HCT116 (cell line): ENCODE results near the gene SPIRE1. TPM values are rescaled to one million over a fixed set of nuclear protein-coding genes. Genes with fewer than 3 reads are reported as not detected.

Source experiments
- ATAC-seq: fragments of 200-7000 bp; cut with Tn5 transposase; 2 replicates; pipeline ENCODE4 v1.9.1; 2020; ENCODE audit warnings: mild to moderate bottlenecking, moderate library complexity
- BruUV-seq: library from RNA; stranded (reverse); fragments of 400-500 nt; replicated peaks from 2 replicates; lab custom pipeline; 2021; lab: Mats Ljungman, UMichigan
- CTCF ChIA-PET: fragments of 300-600 bp; sonication (Branson Sonifier 250); formaldehyde crosslinking; loops from one replicate; lab custom pipeline; 2021; ENCODE audit warnings: antibody characterized with exemption; lab: Charles Lee
- POLR2A ChIA-PET: fragments of 300-600, 350-600 bp; sonication (Branson Sonifier 250); formaldehyde crosslinking; loops from one replicate; lab custom pipeline; 2021; ENCODE audit warnings: antibody characterized with exemption; lab: Charles Lee
- RAD21 ChIA-PET, 2 experiments: fragments of 300-600 bp; sonication (Branson Sonifier 250); formaldehyde crosslinking; loops; one replicate each; lab custom pipeline; 2023; ENCODE audit warnings: low total read pairs in 2 of 2; ENCODE audit not compliant: uncharacterized antibody in 2 of 2, unreplicated experiment in 2 of 2, low non-redundant PET in 1 of 2; lab: Charles Lee
- DNase-seq: peaks from one replicate; pipeline ENCODE4 v3.0.0-alpha.2; 2010; ENCODE audit warnings: low read depth, low spot score
- H2AFZ ChIP-seq: fragments of 200-600 bp; shearing (Covaris generic), sonication (generic); 2 replicates; pipeline ENCODE4 v1.6.1; 2017; ENCODE audit warnings: low read depth, mixed run types, mixed read lengths, antibody characterized with exemption, low read length; ENCODE audit not compliant: poor library complexity, severe bottlenecking
- H3K27ac ChIP-seq: 2 replicates; pipeline ENCODE4 v1.5.1; 2012; ENCODE audit warnings: low read depth, low read length
- H3K27me3 ChIP-seq: fragments of 200-600 bp; sonication (generic); 2 replicates; pipeline ENCODE4 v1.6.1; 2016; ENCODE audit warnings: mixed run types, low read length, mixed read lengths; ENCODE audit not compliant: insufficient read depth
- H3K36me3 ChIP-seq, 2 experiments: fragments of 200-500 bp in 1 of 2; fragments of 200-600 bp in 1 of 2; sonication (Bioruptor generic) in 1 of 2; sonication (generic) in 1 of 2; 2 replicates each; pipeline versions ENCODE4 v1.5.1 to v1.6.1; 2014 to 2016; ENCODE audit warnings: low read length in 2 of 2, inconsistent platforms in 1 of 2, mixed read lengths in 1 of 2, mixed run types in 1 of 2; ENCODE audit not compliant: insufficient read depth in 2 of 2, control insufficient read depth in 1 of 2
- H3K4me1 ChIP-seq, 2 experiments: fragments of 200-600 bp in 1 of 2; sonication (generic) in 1 of 2; 2 replicates each; pipeline versions ENCODE4 v1.5.1 to v1.6.1; 2012 to 2017; ENCODE audit warnings: low read length in 2 of 2, inconsistent platforms in 1 of 2, mild to moderate bottlenecking in 1 of 2, mixed read lengths in 1 of 2, mixed run types in 1 of 2, moderate library complexity in 1 of 2; ENCODE audit not compliant: insufficient read depth in 2 of 2, control insufficient read depth in 1 of 2
- H3K4me2 ChIP-seq: fragments of 200-600 bp; sonication (generic); 2 replicates; pipeline ENCODE4 v1.6.1; 2017; ENCODE audit warnings: mixed run types, low read length, mixed read lengths
- H3K4me3 ChIP-seq, 2 experiments: fragments of 200-600 bp in 1 of 2; sonication (generic) in 1 of 2; replicated peaks in 1 of 2; 2 replicates each; pipeline ENCODE4 v1.5.1; 2011 to 2016; ENCODE audit warnings: low read length in 2 of 2, control low read depth in 1 of 2, low read depth in 1 of 2, mild to moderate bottlenecking in 1 of 2, mixed read lengths in 1 of 2, mixed run types in 1 of 2
- H3K79me2 ChIP-seq: fragments of 200-600 bp; sonication (generic); 2 replicates; pipeline ENCODE4 v1.6.1; 2017; ENCODE audit warnings: mild to moderate bottlenecking, mixed run types, low read length, moderate library complexity, mixed read lengths; ENCODE audit not compliant: insufficient read depth
- H3K9ac ChIP-seq: fragments of 200-600 bp; sonication (generic); 2 replicates; pipeline ENCODE4 v1.6.1; 2016; ENCODE audit warnings: low read length, mixed read lengths
- H3K9me2 ChIP-seq: fragments of 200-600 bp; sonication (generic), shearing (Covaris generic); 2 replicates; pipeline ENCODE4 v1.6.1; 2017; ENCODE audit warnings: mixed run types, mild to moderate bottlenecking, moderate library complexity; ENCODE audit not compliant: insufficient read depth
- H3K9me3 ChIP-seq, 2 experiments: fragments of 200-500 bp in 1 of 2; fragments of 200-600 bp in 1 of 2; sonication (Bioruptor generic) in 1 of 2; sonication (generic) in 1 of 2; 2 replicates each; pipeline ENCODE4 v1.6.1; 2014 to 2017; ENCODE audit warnings: low read length in 2 of 2, mixed read lengths in 2 of 2, inconsistent platforms in 1 of 2, low read depth in 1 of 2, mild to moderate bottlenecking in 1 of 2, mixed run types in 1 of 2, moderate library complexity in 1 of 2; ENCODE audit not compliant: control insufficient read depth in 1 of 2, insufficient read depth in 1 of 2
- H4K20me1 ChIP-seq: fragments of 200-600 bp; sonication (generic), shearing (Covaris generic); 2 replicates; pipeline ENCODE4 v1.6.1; 2017; ENCODE audit warnings: mixed run types, mild to moderate bottlenecking, moderate library complexity; ENCODE audit not compliant: insufficient read depth
- ATF3 ChIP-seq: IDR thresholded peaks from 2 replicates; pipeline ENCODE4 v1.6.1; 2012
- CEBPB ChIP-seq: IDR thresholded peaks from 2 replicates; pipeline ENCODE4 v1.6.1; 2012; ENCODE audit warnings: low read depth
- EZH2 ChIP-seq: fragments of 200-600 bp; sonication (generic); IDR thresholded peaks from 2 replicates; pipeline ENCODE4 v1.6.1; 2017; ENCODE audit warnings: antibody characterized with exemption, mixed run types
- EZH2phosphoT487 ChIP-seq: fragments of 200-600 bp; IDR thresholded peaks from 2 replicates; pipeline ENCODE4 v1.6.1; 2018; ENCODE audit warnings: antibody characterized with exemption, borderline replicate concordance
- FOSL1 ChIP-seq: IDR thresholded peaks from 2 replicates; pipeline ENCODE4 v1.6.1; 2012; ENCODE audit warnings: low read depth
- JUND ChIP-seq: IDR thresholded peaks from 2 replicates; pipeline ENCODE4 v1.6.1; 2012
- MAX ChIP-seq: IDR thresholded peaks from 2 replicates; pipeline ENCODE4 v1.6.1; 2012
- SP1 ChIP-seq: IDR thresholded peaks from 2 replicates; pipeline ENCODE4 v1.6.1; 2012; ENCODE audit warnings: low read depth
- TCF7L2 ChIP-seq: IDR thresholded peaks from 2 replicates; pipeline ENCODE4 v1.7.0; 2011; ENCODE audit warnings: borderline replicate concordance, inconsistent platforms; ENCODE audit not compliant: insufficient read depth, insufficient read length; ENCODE audit errors: extremely low read depth
- YY1 ChIP-seq: IDR thresholded peaks from 2 replicates; pipeline ENCODE4 v1.6.1; 2011; ENCODE audit warnings: low read length, low read depth, moderate library complexity, mild to moderate bottlenecking; ENCODE audit not compliant: insufficient replicate concordance; ENCODE audit errors: extremely low read depth
- ZBTB33 ChIP-seq: IDR thresholded peaks from 2 replicates; pipeline ENCODE4 v1.6.1; 2011; ENCODE audit warnings: mild to moderate bottlenecking, low read length, moderate library complexity; ENCODE audit not compliant: insufficient replicate concordance; ENCODE audit errors: extremely low read depth
- ZNF274 ChIP-seq: fragments of 200-500 bp; sonication (Bioruptor generic); IDR thresholded peaks from 2 replicates; pipeline ENCODE4 v1.6.1; 2014; ENCODE audit warnings: mild to moderate bottlenecking, low read depth, low read length, inconsistent platforms
- intact Hi-C: fragments of 100-400 bp; cut with micrococcal nuclease; formaldehyde crosslinking; loops from 2 replicates; pipeline ENCODE4 v1.10.0; 2022
- total RNA-seq: library from RNA; stranded (reverse); gene quantifications from one replicate; pipeline ENCODE4 v1.2.1, GENCODE V29; 2021; ENCODE audit not compliant: unreplicated experiment

Gene SPIRE1
- total RNA-seq, 1 experiment from 2014 or later, result 26.6 TPM

- DNase-seq (no peak), ATAC-seq (no peak)
- Histone ChIP-seq H3K27me3 (no peaks in the 10 kb centered on the region), H3K9me2 (no peaks in the 10 kb centered on the region), H3K9ac (no peak overlapping the region), H3K9me3 (no peaks in the 10 kb centered on the region), H3K4me2 (no peak overlapping the region), H4K20me1 (no peaks in the 10 kb centered on the region), H3K79me2 (no peaks in the 10 kb centered on the region), H2AFZ (no peak overlapping the region), H3K4me3 (no peak overlapping the region), H3K4me1 (no peaks in the 10 kb centered on the region), H3K27ac (no peak overlapping the region), H3K36me3 (0 out of 4 replicates have a peak, but pooled peaks cover 0 to 3% of the 10 kb centered on the region in 2 experiments)
- no TSS peak for BruUV-seq
- ChIA-PET CTCF (no interaction called here), RAD21 (no interaction called here), POLR2A (no interaction called here)
- TF ChIP-seq JUND (no peak), EZH2 (no peak), FOSL1 (no peak), MAX (no peak), ZBTB33 (no peak), TCF7L2 (no peak), CEBPB (no peak)
- intact Hi-C loops, result no loop called here
Observed at GRCh38 chr18:12458771-12459170, 199.1 kb downstream of the SPIRE1 start.

- no peaks in the 10 kb centered on the region for H3K27me3 ChIP-seq
- ChIA-PET POLR2A (no interaction called here), RAD21 (no interaction called here), CTCF (no interaction called here)
- DNase-seq (no peak), ATAC-seq (no peak)
- BruUV-seq, result no TSS peak
- no peak for TF ChIP-seq EZH2phosphoT487
- no peak for TF ChIP-seq JUND
- TF ChIP-seq SP1, result no peak
- TF ChIP-seq ZNF274, result no peak
- TF ChIP-seq FOSL1, result no peak
- no peak for TF ChIP-seq YY1
- TF ChIP-seq ATF3, result no peak
- TF ChIP-seq ZBTB33, result no peak
- no peak overlapping the region for H3K4me2 ChIP-seq
- no peaks in the 10 kb centered on the region for H3K9me2 ChIP-seq
- H2AFZ ChIP-seq, result no peak overlapping the region
- no peak overlapping the region for H3K27ac ChIP-seq
- H3K79me2 ChIP-seq, result no peaks in the 10 kb centered on the region
- H3K9ac ChIP-seq, result no peak overlapping the region
- H3K4me1 ChIP-seq, result no peaks in the 10 kb centered on the region
- no peak overlapping the region for H3K4me3 ChIP-seq
- intact Hi-C loops, result no loop called here
- peaks cover 0 to 3% of the 10 kb centered on the region in 2 experiments; a peak in 1 of 4 replicates for H3K36me3 ChIP-seq
- H4K20me1 ChIP-seq, result no peaks in the 10 kb centered on the region
- H3K9me3 ChIP-seq, result no peaks in the 10 kb centered on the region
Observed at GRCh38 chr18:12456441-12456840, 201.5 kb downstream of the SPIRE1 start.
